SK-N-SH (cell line): ENCODE data around the gene HOXB6. TPM values are rescaled to one million over a fixed set of nuclear protein-coding genes. Genes with fewer than 3 reads are reported as not detected.

ENCODE experiments used
- CTCF ChIA-PET: fragments of 300-600, 350-600 bp; formaldehyde crosslinking; extraction: SDS; loops from one replicate; lab custom pipeline; 2021; lab: Yijun Ruan, JAX
- POLR2A ChIA-PET: fragments of 350-600 bp; sonication (Branson Sonifier 250); formaldehyde crosslinking; extraction: SDS; loops from one replicate; lab custom pipeline; 2020; ENCODE audit warnings: antibody characterized with exemption, inconsistent platforms; lab: Yijun Ruan, JAX
- DNase-seq: peaks from one replicate; pipeline ENCODE4 v3.0.0; 2012
- H2AFZ ChIP-seq: fragments of 200-600 bp; sonication (generic); 2 replicates; pipeline ENCODE4 v1.8.1; 2016; ENCODE audit warnings: antibody characterized with exemption, mild to moderate bottlenecking, low read depth
- H3F3A ChIP-seq: fragments of 200-600 bp; sonication (generic); replicated peaks from 2 replicates; pipeline ENCODE3; 2016; ENCODE audit warnings: antibody characterized with exemption, mild to moderate bottlenecking; ENCODE audit not compliant: insufficient read depth
- H3K27ac ChIP-seq, 2 experiments: fragments of 200-500 bp in 1 of 2; fragments of 200-600 bp in 1 of 2; sonication (Bioruptor generic) in 1 of 2; sonication (generic), shearing (Covaris generic) in 1 of 2; 2 replicates each; pipeline versions ENCODE4 v1.5.1 to v1.6.1; 2014 to 2016; ENCODE audit warnings: low read depth in 2 of 2, inconsistent platforms in 1 of 2, low read length in 1 of 2, mild to moderate bottlenecking in 1 of 2, mixed read lengths in 1 of 2
- H3K27me3 ChIP-seq: fragments of 200-600 bp; sonication (generic), shearing (Covaris generic); 2 replicates; pipeline ENCODE4 v1.6.1; 2016; ENCODE audit warnings: mixed run types; ENCODE audit not compliant: insufficient read depth
- H3K36me3 ChIP-seq, 2 experiments: fragments of 200-500 bp in 1 of 2; fragments of 200-600 bp in 1 of 2; sonication (Bioruptor generic) in 1 of 2; sonication (generic) in 1 of 2; replicated peaks in 1 of 2; 2 replicates each; pipeline versions ENCODE3 to v1.5.1; 2014 to 2016; ENCODE audit warnings: low read length in 1 of 2, mild to moderate bottlenecking in 1 of 2; ENCODE audit not compliant: insufficient read depth in 2 of 2, control insufficient read depth in 1 of 2
- H3K4me1 ChIP-seq, 2 experiments: fragments of 200-500 bp in 1 of 2; fragments of 200-600 bp in 1 of 2; sonication (Bioruptor generic) in 1 of 2; sonication (generic), shearing (Covaris generic) in 1 of 2; 2 replicates each; pipeline versions ENCODE4 v1.5.1 to v1.6.1; 2014 to 2016; ENCODE audit warnings: low read depth in 1 of 2, low read length in 1 of 2, mixed run types in 1 of 2; ENCODE audit not compliant: insufficient read depth in 2 of 2, control insufficient read depth in 1 of 2
- H3K4me2 ChIP-seq: fragments of 200-600 bp; sonication (generic), shearing (Covaris generic); 2 replicates; pipeline ENCODE4 v1.6.1; 2017; ENCODE audit warnings: mixed run types
- H3K4me3 ChIP-seq, 2 experiments: fragments of 200-500 bp in 1 of 2; fragments of 200-600 bp in 1 of 2; sonication (Bioruptor generic) in 1 of 2; sonication (generic), shearing (Covaris generic) in 1 of 2; 2 replicates each; pipeline versions ENCODE4 v1.5.1 to v1.8.1; 2014 to 2016; ENCODE audit warnings: low read depth in 2 of 2, inconsistent platforms in 1 of 2, low read length in 1 of 2, mild to moderate bottlenecking in 1 of 2, mixed read lengths in 1 of 2, moderate library complexity in 1 of 2
- H3K79me2 ChIP-seq: fragments of 200-600 bp; sonication (generic); 2 replicates; pipeline ENCODE4 v1.8.1; 2017; ENCODE audit warnings: mild to moderate bottlenecking; ENCODE audit not compliant: insufficient read depth
- H3K9ac ChIP-seq: fragments of 200-600 bp; sonication (generic); 2 replicates; pipeline ENCODE4 v1.6.1; 2017; ENCODE audit warnings: mixed run types
- H3K9me2 ChIP-seq: fragments of 200-600 bp; sonication (generic); 2 replicates; pipeline ENCODE4 v1.6.1; 2017; ENCODE audit warnings: mixed run types
- H3K9me3 ChIP-seq: fragments of 200-600 bp; sonication (generic); 2 replicates; pipeline ENCODE4 v1.6.1; 2017; ENCODE audit warnings: mixed run types, mild to moderate bottlenecking, moderate library complexity
- H4K20me1 ChIP-seq: fragments of 200-600 bp; sonication (generic); 2 replicates; pipeline ENCODE4 v1.6.1; 2017; ENCODE audit warnings: mild to moderate bottlenecking, mixed run types; ENCODE audit not compliant: insufficient read depth
- CHD2 ChIP-seq: fragments of 150-350 bp; IDR thresholded peaks from 2 replicates; pipeline ENCODE4 v1.6.1; 2018; ENCODE audit warnings: low read length; ENCODE audit not compliant: partially characterized antibody
- CTCF ChIP-seq: fragments of 200-600 bp; sonication (generic); IDR thresholded peaks from 2 replicates; pipeline ENCODE4 v1.6.1; 2017; ENCODE audit warnings: antibody characterized with exemption, mild to moderate bottlenecking, moderate library complexity
- FOSL2 ChIP-seq: IDR thresholded peaks from 2 replicates; pipeline ENCODE4 v1.4.0; 2012; ENCODE audit warnings: low read depth, mild to moderate bottlenecking, moderate library complexity, borderline replicate concordance
- GABPA ChIP-seq: IDR thresholded peaks from 2 replicates; pipeline ENCODE4 v1.4.0; 2012; ENCODE audit warnings: low read depth, mild to moderate bottlenecking
- IRF3 ChIP-seq: fragments of 150-350 bp; IDR thresholded peaks from 2 replicates; pipeline ENCODE4 v1.6.1; 2016; ENCODE audit warnings: mild to moderate bottlenecking, low read depth, low read length
- RAD21 ChIP-seq: IDR thresholded peaks from 2 replicates; pipeline ENCODE4 v1.6.1; 2012; ENCODE audit warnings: mild to moderate bottlenecking, low read length
- SIN3A ChIP-seq: IDR thresholded peaks from 2 replicates; pipeline ENCODE4 v1.6.1; 2012; ENCODE audit warnings: low read depth, mild to moderate bottlenecking, low read length, moderate library complexity, borderline replicate concordance
- SMC3 ChIP-seq: IDR thresholded peaks from 2 replicates; pipeline ENCODE4 v1.6.1; 2012; ENCODE audit warnings: low read depth, low read length, improper control_type of control experiment
- WGBS: methylation state at CpG from one replicate; pipeline ENCODE4 v1.1.6; 2017; ENCODE audit warnings: low lambda C conversion rate; 5-methylcytosine and 5-hydroxymethylcytosine counted together
- polyA plus RNA-seq, 3 experiments: library from polyadenylated mRNA; depleted of rRNA; stranded (reverse); fragments of >200 nt; gene quantifications; 2 replicates each; pipeline ENCODE4 v1.2.3, GENCODE V29; 2012
- TF ChIP-seq, protein P1 (sequence below): IDR thresholded peaks from 2 replicates; pipeline ENCODE4 v1.4.0; 2012; ENCODE audit warnings: low read depth, borderline replicate concordance
- TF ChIP-seq, protein P2 (sequence below): IDR thresholded peaks from 2 replicates; pipeline ENCODE4 v1.4.0; 2012; ENCODE audit warnings: low read depth

The HOXB6 gene
- polyA plus RNA-seq, 1 of the 3 experiments (the other 2 are of a cell fraction): not detected

DNA sequence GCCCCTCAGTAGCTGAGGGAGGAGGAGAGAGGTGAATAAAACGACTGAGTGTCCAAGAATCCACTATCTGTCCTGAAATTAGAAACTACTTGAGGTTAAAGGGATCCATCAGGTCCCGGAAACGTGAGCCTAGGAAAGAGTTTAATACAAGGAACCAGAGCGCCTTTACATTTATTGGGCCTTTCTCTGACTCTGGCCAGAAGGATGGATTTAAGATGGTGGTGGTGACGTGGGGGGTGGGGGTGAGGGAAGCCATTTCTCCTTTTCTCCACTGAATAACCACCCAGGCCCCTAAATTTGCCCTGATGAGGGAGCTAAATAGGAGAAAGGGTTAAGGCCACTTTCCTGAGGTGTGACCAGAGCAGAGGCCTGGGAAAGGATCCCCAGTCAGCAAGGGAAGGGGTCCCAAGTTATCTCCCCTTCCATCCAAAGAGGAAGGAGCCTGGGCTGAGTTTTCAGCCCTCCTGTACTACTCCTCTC, 22.4 kb upstream of the HOXB6 start:
- POLR2A ChIA-PET: no interaction called here
- DNase-seq: no peak

More for the DNA sequence above, 22.4 kb upstream of the HOXB6 start:
- CTCF ChIA-PET: interaction anchor here (1.1 to 7.6 kb wide), 5 partner anchors 9 to 257 kb away, joined by 3 to 50 read pairs (median 4); no protein-coding TSS in a partner anchor
- no peaks in the 10 kb centered on the region for H3K36me3 ChIP-seq
- no peak overlapping the region for H3K4me2 ChIP-seq
- H3K27ac ChIP-seq: no peak overlapping the region
- H3K4me1 ChIP-seq: no peaks in the 10 kb centered on the region
- 10% methylated on average over 5 of the region's 5 CpGs for WGBS
- no peak overlapping the region for H3K9ac ChIP-seq
- TF ChIP-seq IRF3 (no peak), GABPA (no peak), FOSL2 (no peak), SMC3 (no peak), CHD2 (no peak), SIN3A (no peak), CTCF (no peak), RAD21 (no peak)
- TF ChIP-seq, protein P1, sequence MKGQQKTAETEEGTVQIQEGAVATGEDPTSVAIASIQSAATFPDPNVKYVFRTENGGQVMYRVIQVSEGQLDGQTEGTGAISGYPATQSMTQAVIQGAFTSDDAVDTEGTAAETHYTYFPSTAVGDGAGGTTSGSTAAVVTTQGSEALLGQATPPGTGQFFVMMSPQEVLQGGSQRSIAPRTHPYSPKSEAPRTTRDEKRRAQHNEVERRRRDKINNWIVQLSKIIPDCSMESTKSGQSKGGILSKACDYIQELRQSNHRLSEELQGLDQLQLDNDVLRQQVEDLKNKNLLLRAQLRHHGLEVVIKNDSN: no peak
- TF ChIP-seq, protein P2, sequence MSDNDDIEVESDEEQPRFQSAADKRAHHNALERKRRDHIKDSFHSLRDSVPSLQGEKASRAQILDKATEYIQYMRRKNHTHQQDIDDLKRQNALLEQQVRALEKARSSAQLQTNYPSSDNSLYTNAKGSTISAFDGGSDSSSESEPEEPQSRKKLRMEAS: no peak
- TF ChIP-seq, all 33 proteins: peak for 0
- Histone ChIP-seq H3K27me3 (peaks cover 98% of the 10 kb centered on the region), H3F3A (no peaks in the 10 kb centered on the region), H4K20me1 (peaks cover 3% of the 10 kb centered on the region; the same call in 1 of the 2 replicates), H2AFZ (no peak overlapping the region), H3K79me2 (no peaks in the 10 kb centered on the region), H3K9me3 (no peaks in the 10 kb centered on the region), H3K9me2 (no peaks in the 10 kb centered on the region), H3K4me3 (no peak overlapping the region)
